Epidermal melanocyte (primary cell): ENCODE data around the gene ALOX12.
"Not testable (repeated sequence)": the region's sequence is repeated elsewhere in the genome, so short reads cannot be mapped to it uniquely, and the experiment has no call there.

ENCODE experiments used
- DNase-seq: peaks from one replicate; pipeline ENCODE4 v3.0.0; 2011; ENCODE audit warnings: low spot score; ENCODE audit not compliant: insufficient read length

The ALOX12 gene, protein sequence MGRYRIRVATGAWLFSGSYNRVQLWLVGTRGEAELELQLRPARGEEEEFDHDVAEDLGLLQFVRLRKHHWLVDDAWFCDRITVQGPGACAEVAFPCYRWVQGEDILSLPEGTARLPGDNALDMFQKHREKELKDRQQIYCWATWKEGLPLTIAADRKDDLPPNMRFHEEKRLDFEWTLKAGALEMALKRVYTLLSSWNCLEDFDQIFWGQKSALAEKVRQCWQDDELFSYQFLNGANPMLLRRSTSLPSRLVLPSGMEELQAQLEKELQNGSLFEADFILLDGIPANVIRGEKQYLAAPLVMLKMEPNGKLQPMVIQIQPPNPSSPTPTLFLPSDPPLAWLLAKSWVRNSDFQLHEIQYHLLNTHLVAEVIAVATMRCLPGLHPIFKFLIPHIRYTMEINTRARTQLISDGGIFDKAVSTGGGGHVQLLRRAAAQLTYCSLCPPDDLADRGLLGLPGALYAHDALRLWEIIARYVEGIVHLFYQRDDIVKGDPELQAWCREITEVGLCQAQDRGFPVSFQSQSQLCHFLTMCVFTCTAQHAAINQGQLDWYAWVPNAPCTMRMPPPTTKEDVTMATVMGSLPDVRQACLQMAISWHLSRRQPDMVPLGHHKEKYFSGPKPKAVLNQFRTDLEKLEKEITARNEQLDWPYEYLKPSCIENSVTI

DNA sequence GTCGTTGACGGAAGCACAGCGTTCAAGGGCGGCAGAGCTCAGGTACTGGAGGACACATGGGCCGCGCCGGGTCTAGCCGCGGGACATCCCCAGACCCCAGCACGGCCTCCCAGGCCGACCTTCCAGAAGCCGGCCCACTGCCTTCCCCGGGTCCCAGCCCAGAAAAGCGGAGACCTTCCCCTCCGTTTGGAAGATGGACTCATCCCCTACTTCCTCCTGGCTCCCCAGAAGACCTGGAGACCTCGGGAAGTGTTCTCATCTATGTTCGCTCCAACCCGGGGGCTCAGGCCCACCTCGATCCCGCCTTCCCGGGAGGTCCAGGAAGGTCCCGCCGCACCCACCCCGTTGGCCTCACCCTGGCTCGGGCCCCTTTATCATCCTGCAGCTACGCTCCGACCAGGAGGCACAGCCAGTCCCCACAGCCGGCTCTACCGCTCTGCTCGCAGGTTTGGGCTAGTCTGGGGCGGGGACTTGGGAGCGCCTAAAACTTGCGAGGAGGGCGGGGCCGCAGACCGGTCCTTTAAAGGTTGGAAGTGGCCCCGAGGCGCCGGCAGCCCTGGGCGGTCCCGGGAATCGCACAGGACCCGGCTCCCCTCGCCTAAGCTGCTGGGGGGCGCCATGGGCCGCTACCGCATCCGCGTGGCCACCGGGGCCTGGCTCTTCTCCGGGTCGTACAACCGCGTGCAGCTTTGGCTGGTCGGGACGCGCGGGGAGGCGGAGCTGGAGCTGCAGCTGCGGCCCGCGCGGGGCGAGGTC lies at the start of gene ALOX12:
Gene ALOX12 (plus strand): TSS at position 550 of the 756 bp plus-strand sequence. CDS start 69 bp downstream, at position 619.
- DNase-seq = no peak

DNA sequence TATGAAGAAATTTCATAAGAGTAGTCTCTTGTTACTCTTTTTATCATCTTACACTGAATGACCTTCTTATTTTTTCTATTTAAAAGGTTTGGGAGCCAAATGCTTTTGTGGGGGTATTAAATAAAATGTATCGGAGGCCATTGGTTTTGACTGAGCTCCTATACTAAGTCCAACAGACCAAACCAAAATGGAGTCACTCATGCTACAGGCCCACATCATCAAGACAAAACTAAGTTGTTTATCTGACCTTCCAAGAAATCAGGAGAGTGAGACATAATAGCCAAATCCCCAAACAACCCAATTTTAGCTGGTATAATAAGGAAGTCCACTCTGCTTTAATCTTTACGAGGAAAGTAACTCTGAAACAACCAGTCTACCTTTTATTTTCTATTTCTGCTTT lies 48.1 kb upstream of the ALOX12 start:
- DNase-seq = no peak

DNA sequence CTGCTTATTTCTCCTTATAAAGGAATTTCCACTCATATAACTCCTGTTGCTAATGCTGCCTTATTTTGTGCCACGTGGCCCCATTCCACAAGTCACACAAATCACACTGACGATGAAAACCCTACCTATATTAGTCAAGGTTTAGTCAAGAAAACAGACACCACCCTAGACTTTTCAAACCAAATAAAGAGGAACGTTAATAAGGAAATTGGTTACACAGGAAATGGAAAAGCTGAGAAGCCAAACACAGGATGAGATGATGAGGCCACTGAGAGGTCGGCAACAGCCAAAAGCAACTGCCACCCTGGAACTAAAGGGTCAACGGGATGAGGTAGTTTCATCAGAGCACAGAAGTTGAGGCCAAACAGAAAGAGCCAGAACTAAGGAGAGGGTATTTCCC lies 47.3 kb upstream of the ALOX12 start:
- no peak for DNase-seq

DNA sequence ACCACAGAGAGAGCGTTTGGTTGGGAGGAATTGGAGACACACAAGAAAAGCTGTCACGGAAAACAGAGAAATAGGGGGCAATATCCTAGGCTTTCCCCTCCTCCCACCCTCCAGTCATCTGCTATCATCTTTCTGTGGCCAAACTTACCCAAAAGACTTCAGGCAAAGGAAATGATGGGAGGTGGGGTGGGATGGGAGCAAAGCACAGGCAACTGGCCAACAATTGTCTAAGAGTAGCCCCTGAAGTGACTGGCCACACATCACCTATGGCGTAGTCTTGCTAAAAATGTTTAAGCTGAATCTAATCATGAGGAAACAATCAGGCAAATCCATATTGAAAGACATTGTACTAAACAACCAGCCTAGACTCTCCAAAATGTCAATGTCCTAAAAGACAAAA lies 46.9 kb upstream of the ALOX12 start:
- DNase-seq = no peak

DNA sequence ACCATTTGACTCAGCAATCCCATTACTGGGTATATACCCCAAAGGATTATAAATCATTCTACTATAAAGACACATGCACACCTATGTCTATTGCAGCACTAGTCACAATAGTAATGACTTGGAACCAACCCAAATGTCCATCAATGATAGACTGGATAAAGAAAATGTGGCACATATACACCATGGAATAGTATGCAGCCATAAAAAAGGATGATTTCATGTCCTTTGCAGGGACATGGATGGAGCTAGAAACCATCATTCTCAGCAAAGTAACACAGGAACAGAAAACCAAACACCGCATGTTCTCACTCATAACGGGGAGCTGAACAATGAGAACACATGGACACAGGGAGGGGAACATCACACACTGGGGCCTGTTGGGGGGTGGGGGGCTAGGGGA lies 44.9 kb upstream of the ALOX12 start:
- not testable (repeated sequence) for DNase-seq

DNA sequence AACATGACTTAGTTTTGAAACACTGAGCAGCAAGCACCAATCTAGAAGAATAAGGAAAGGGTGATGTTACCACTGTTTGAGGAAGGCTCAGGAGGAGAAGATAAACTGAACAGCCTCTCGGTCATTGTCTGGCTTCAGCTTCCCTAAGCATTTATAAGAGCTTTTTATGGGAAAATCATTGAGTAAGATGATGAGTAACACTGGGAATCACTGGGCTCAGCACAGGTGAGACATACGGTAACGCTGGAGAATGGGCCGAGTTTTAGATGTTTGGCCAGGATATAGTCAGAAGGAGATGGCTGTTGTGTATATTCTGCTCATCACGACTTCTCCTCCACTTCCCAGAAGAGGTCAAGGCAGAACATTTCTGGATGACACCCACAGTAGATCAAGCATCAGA lies 42.2 kb upstream of the ALOX12 start:
- DNase-seq = no peak

DNA sequence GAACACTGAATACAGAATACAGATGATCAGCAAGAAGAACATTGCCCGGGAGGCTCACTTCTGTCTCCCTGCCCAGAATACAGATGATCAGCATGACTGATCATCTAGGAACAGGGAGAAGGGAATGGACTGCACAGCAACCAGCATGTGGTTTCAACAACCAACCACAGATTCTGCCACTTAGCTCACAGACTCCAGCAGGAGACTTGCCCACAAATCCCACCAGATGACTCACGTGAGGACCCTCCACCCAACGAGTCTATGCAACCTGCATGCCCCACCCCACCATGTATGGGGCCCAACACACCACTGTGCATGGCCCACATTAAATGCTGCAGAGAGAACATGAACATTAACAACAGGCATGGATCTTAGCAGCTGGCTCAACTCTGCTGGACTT lies 36.1 kb upstream of the ALOX12 start:
- DNase-seq = no peak

DNA sequence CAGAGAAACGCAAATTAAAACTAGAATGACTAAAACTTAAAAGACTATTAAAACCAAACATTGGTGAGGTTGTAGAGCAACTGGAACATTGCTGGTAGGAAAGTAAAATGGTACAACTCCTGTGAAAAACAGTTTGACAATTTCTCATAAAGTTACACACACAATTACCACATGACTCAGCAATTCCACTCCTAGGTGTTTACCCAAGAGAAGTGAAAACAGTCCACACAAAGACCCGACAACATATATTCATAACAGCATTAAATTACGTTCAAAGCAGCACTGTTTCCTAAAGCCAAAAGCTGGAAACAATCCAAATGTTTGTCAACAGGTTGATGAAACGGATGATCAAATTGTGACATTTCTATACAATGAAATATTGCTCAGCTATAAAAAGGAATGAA lies 26.5 kb upstream of the ALOX12 start:
- no peak for DNase-seq

DNA sequence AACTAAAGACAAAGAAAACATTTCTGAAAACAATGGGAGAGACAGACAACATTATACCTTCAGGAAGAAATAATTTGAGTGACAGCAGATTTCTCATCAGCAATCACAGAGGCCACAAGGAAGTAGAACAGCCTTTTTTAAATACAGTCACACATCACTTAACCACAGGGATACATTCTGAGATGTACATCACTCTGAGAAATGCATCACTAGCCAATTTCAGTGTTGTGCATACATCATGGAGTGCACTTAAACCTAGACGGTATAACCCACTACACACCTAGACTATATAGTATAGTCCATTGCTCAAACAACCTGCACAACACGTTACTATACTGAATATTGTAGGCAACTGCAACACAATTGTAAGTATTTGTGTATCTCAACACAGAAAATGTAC lies 24.9 kb upstream of the ALOX12 start:
- DNase-seq = no peak

DNA sequence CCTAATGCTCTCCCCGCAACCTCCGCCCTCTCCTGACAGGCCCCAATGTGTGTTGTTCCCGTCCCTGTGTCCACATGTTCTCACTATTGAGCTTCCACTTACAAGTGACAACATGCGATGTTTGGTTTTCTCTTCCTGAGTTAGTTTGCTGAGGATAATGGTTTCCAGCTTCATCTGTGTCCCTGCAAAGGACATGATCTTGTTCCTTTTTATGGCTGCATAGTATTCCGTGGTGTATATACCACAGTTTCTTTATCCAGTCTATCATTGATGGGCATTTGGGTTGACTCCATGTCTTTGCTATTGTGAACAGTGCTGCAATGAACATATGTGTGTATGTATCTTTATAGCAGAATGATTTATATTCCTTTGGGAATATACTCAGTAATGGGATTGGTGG lies 16.4 kb upstream of the ALOX12 start:
- DNase-seq = not testable (repeated sequence)

DNA sequence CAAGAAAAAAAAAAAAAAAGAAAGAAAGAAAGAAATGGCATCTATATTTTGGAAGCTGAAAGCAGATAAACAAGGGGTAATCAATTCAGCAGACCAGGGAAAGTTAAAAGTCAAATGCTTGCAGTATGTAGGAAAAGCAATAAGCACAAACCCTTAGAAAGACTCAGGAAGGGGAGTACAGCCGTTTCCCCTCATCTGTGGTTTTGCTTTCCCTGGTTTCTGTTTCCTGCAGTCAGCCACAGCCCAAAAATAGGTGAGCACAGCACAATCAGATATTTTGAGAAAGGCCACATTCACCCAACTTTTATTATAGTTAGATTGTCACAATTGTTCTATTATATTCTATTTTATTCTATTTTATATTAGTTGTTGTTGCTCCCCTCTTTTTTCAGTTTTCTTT lies 14.4 kb upstream of the ALOX12 start:
- DNase-seq = no peak

DNA sequence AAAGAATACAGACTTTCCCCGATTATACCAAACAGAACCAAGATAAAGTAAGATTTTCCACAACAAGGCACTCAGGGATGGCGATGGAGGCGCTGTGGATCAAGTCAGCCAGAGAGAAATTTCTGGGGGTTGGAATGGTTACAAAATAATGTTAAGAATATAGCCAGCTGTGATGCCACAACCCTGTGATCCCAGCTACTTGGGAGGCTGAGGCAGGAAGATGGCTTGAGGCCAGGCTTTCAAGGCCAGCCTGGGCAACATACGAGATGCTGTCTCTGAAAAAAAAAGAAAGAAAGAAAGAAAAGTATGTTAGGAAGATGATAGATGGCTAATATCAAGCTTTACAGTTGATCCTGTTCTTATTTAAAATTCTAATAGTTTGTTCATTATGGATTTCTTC lies 10.6 kb upstream of the ALOX12 start:
- DNase-seq = no peak

DNA sequence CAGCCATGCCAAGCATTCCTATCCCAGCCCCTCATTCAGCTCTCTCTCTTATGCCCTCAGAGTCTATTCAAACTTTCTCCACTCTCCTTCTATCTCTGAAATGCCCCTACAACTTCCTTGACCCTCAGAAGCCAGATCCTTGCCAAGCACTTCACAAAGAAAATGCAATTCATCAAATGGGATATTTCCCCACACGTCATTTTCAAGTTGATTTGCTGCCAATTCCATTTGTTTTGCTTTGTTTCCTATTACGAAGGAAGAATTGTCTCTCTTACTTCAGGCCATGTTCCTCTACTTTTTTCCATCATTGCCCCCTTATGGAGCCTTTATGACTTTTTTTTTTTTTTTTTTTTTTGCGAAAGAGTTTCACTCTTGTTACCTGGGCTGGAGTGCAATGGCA lies 9.2 kb upstream of the ALOX12 start:
- DNase-seq = no peak

DNA sequence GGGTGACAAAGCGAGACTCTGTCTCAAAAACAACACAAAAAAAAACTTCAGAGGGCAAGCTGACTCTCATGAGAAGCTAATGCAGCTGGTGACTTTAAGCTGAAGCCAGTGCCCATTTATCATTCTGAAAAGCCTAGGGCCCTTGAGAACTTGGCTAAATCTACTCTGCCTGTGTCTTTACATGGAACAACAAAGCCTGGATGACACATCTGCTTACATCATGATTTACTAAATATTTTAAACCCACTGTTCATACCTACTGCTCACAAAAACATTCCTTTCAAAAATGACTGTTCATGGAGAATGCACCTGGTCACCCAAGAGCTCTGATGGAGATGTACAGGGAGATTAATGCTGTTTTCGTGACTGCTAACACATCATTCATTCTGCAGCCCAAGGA lies 6.1 kb upstream of the ALOX12 start:
- DNase-seq = no peak

DNA sequence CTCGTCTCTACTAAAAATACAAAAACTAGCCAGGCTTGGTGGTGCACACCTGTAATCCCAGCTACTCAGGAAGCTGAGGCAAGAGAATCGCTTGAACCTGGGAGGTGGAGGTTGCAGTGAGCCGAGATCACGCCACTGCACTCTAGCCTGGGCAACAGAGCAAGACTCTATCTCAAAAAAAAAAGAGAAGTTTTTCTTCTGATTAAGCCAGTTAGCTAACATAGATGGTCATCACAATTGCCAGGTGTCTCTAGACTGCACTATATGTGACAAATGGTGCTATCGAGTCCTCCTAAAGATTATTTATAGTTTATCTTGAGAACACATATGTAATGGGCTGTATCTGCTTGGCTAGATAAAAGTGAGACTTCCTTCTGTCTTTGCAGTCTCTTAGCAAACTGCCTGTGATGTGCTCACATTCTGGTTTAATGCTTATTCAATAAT lies 2.2 kb upstream of the ALOX12 start:
- DNase-seq = not testable (repeated sequence)

DNA sequence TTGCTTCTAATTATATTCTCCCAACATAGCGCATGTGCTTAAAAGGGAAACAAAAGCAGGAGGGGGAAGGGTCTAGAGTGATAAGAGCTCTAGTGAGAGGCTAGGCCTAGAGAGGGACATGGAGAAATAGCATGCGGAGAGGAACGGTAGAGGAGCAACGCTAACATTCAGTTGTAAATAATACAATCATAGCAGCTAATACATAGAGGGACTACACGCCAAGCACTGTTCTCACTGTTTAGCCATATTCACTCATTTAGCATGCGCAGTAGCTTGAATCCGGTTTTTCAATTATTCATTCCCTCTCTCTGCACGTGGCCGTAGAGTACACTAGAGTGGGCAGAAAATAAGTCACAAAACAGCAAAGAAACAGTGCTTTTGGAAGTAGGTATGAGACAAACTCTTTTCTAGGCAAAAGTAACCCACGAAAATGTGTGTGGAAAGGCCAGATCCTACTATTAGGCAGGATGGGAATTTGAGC lies 1.7 kb upstream of the ALOX12 start:
- DNase-seq = no peak

DNA sequence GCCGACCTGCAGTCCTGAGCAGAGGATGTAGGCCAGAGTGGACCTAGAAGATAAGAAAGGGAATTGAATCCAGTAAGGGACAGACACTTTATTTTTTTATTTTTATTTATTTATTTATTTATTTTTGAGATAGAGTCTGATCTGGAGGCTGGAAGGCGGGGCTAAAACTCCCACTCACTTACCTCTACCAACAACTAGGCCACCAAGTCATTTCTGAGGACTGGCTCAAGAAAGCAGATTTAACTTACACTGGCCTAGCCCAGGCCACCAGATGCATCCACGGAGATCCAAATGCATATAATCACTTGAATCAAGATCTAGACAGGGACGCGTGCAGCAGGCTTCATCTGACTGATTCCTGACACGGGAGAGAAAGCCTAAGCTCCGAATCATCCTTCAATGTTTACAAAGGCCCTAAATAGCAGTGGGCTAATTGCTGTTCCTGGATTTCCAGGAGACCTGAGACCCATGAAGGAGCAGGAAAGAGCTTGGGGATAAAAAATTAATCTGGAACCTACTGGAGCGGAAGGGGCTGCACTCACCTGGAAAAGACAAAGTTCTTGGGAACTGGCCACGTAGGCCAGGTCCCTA lies 1.1 kb upstream of the ALOX12 start:
- DNase-seq = no peak

DNA sequence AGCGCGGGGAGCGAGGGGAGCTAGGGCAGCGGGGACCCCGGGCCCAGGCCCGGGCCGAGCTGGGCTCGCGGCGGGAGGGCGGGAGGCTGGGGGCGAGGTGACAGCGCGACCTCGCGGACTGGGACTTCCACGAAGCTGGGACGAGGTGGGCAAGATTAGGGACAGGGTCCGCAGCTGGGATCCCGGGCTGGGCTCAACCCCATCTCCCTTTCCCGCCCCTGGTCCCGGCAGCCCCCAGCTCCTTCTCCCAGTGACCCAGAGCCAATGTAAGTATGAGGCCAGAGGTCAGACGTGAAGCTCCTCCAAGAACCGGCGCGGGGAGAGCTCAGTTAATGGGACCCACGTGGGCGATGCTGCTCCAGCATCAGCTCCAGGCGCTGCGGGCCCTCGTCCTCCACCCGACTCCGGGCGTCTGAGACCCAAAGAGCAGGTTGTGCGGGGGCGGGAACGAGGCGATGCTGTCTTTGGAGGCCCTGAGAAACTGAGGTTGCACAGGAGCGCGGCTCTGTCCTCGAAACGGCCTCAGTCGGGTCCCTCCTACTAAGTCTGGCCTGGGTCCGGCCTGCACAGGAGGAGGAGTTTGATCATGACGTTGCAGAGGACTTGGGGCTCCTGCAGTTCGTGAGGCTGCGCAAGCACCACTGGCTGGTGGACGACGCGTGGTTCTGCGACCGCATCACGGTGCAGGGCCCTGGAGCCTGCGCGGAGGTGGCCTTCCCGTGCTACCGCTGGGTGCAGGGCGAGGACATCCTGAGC lies 585 bp downstream of the ALOX12 start:
- DNase-seq = no peak

DNA sequence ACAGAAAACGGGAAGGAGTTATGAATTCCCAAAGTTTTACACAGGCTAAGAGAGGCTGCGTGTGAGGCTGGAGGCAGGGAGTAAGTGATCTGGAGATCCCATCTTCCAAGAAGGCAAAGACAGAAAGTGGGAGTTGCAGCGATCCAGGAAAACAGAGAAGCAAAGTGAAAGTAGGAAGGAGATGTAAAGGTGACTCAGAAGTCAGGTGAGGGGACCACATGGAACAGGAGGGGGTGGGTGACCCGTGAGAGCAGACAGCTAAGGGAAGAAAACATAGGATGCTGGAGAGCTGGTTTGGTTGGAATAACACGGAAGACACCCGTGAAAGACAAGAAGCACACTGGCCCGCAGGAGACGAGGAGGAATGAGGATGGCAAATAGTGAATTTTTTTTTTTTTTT lies 1.3 kb downstream of the ALOX12 start:
- no peak for DNase-seq

DNA sequence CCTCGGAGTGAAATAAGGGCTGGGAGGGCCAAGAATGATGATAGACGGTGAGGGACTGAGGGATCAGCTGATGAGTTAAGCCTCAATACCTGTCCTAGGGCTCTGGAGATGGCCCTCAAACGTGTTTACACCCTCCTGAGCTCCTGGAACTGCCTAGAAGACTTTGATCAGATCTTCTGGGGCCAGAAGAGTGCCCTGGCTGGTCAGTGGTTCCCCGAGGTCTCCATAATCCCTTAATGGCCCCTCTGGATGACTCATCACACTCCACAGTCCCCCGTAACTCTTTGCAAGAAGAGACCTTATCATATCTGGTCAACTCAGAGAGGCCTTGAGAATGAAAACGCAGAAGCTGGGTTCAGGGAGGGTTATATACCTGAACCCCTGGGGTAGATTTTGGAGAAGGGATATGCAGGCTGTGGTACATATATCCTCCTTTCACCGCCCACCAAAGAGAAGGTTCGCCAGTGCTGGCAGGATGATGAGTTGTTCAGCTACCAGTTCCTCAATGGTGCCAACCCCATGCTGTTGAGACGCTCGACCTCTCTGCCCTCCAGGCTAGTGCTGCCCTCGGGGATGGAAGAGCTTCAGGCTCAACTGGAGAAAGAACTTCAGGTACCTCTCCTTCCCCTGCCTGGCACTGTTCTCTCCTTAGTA lies 3.1 kb downstream of the ALOX12 start:
- no peak for DNase-seq
